ENCODE measurements around the gene CHAMP1.
A peak's percentile ranks its signal among the peaks of the same experiment; 100 is the strongest.

The CHAMP1 gene

GRCh38 chr13:114314074-114314912 lies at the start of gene CHAMP1:
Gene CHAMP1 (plus strand): TSS chr13:114314503. CDS start chr13:114323843, 9,340 bp downstream.
- peak; percentile 93 for DNase-seq (ENCODE audit: low spot score)

- DNase-seq (ENCODE audit: low spot score) = no peak
Observed at GRCh38 chr13:114264886-114265611, 49.3 kb upstream of the CHAMP1 start.

- DNase-seq (ENCODE audit: low spot score) = no peak
Observed at GRCh38 chr13:114266241-114266640, 48.1 kb upstream of the CHAMP1 start.

GRCh38 chr13:114268344-114269280 lies 45.7 kb upstream of the CHAMP1 start:
- DNase-seq (ENCODE audit: low spot score) = no peak

- no peak for DNase-seq (ENCODE audit: low spot score)
Observed at GRCh38 chr13:114269281-114269770, 45.0 kb upstream of the CHAMP1 start.

- DNase-seq (ENCODE audit: low spot score) = no peak
Observed at GRCh38 chr13:114272977-114273376, 41.3 kb upstream of the CHAMP1 start.

- DNase-seq (ENCODE audit: low spot score) = peak; percentile 25
Observed at GRCh38 chr13:114275304-114275703, 39.0 kb upstream of the CHAMP1 start.

- DNase-seq (ENCODE audit: low spot score) = no peak
Observed at GRCh38 chr13:114279146-114279545, 35.2 kb upstream of the CHAMP1 start.

GRCh38 chr13:114279758-114280355 lies 34.4 kb upstream of the CHAMP1 start:
- no peak for DNase-seq (ENCODE audit: low spot score)

GRCh38 chr13:114281351-114282040 lies 32.8 kb upstream of the CHAMP1 start, which contains the start of gene UPF3A:
Gene UPF3A (plus strand): TSS chr13:114281601. CDS start chr13:114281640, 39 bp downstream.
- DNase-seq (ENCODE audit: low spot score) = peak; percentile 84

GRCh38 chr13:114282041-114282670 lies 32.1 kb upstream of the CHAMP1 start:
- DNase-seq (ENCODE audit: low spot score) = peak; percentile 66

- DNase-seq (ENCODE audit: low spot score) = no peak
Observed at GRCh38 chr13:114283576-114283975, 30.7 kb upstream of the CHAMP1 start.

GRCh38 chr13:114284680-114285079 lies 29.6 kb upstream of the CHAMP1 start:
- no peak for DNase-seq (ENCODE audit: low spot score)

- peak; percentile 40 for DNase-seq (ENCODE audit: low spot score)
Observed at GRCh38 chr13:114285166-114285808, 29.0 kb upstream of the CHAMP1 start.

- no peak for DNase-seq (ENCODE audit: low spot score)
Observed at GRCh38 chr13:114286808-114287207, 27.5 kb upstream of the CHAMP1 start.

GRCh38 chr13:114288157-114288591 lies 26.1 kb upstream of the CHAMP1 start:
- no peak for DNase-seq (ENCODE audit: low spot score)

GRCh38 chr13:114296448-114296847 lies 17.9 kb upstream of the CHAMP1 start:
- no peak for DNase-seq (ENCODE audit: low spot score)

- DNase-seq (ENCODE audit: low spot score) = no peak
Observed at GRCh38 chr13:114296902-114297301, 17.4 kb upstream of the CHAMP1 start.

- no peak for DNase-seq (ENCODE audit: low spot score)
Observed at GRCh38 chr13:114298866-114299265, 15.4 kb upstream of the CHAMP1 start.
